Measurements from ENCODE around the gene PICK1.
"Not testable (repeated sequence)": the region's sequence is repeated elsewhere in the genome, so short reads cannot be mapped to it uniquely, and the experiment has no call there.

PICK1 gene

GRCh38 chr22:38118182-38118581, 61.0 kb downstream of the PICK1 start:
- DNase-seq, result no peak

GRCh38 chr22:38118747-38119146, 61.5 kb downstream of the PICK1 start:
- not testable (repeated sequence) for DNase-seq

GRCh38 chr22:38120359-38121110, 63.3 kb downstream of the PICK1 start:
- DNase-seq, result no peak

- no peak for DNase-seq
These were observed 65.4 kb downstream of the PICK1 start for GRCh38 chr22:38122616-38123015.

GRCh38 chr22:38124236-38124974, 67.2 kb downstream of the PICK1 start:
- DNase-seq, result no peak

GRCh38 chr22:38125038-38125610, 67.9 kb downstream of the PICK1 start:
- DNase-seq, result no peak
